Sigmoid colon (tissue), 7 donors: Measurements from ENCODE around the gene RNF180. TPM values are rescaled to one million over a fixed set of nuclear protein-coding genes. Genes with fewer than 3 reads are reported as not detected.
A peak's percentile ranks its signal among the peaks of the same experiment; 100 is the strongest.

Experiments
- DNase-seq: peaks from one replicate; pipeline ENCODE4 v3.0.0-alpha.2; 2019
- H3K27ac ChIP-seq, 4 donors: fragments of 200-600 bp; sonication (generic); one replicate each; pipeline ENCODE4 v1.5.1; 2016 to 2019; ENCODE audit warnings: mild to moderate bottlenecking in 1 of 4
- H3K27me3 ChIP-seq, 3 donors: fragments of 200-600 bp; sonication (generic); one replicate each; pipeline ENCODE4 v1.5.1; 2019; ENCODE audit warnings: mild to moderate bottlenecking in 1 of 3
- H3K36me3 ChIP-seq, 4 donors: fragments of 200-600 bp; sonication (generic); one replicate each; pipeline ENCODE4 v1.5.1; 2016 to 2019
- H3K4me1 ChIP-seq, 4 donors: fragments of 200-600 bp; sonication (generic); one replicate each; pipeline ENCODE4 v1.5.1; 2017 to 2019
- H3K4me3 ChIP-seq, 4 donors: fragments of 200-600 bp; sonication (generic); one replicate each; pipeline ENCODE4 v1.5.1; 2017 to 2019; ENCODE audit warnings: mild to moderate bottlenecking in 2 of 4, moderate library complexity in 1 of 4
- H3K9me3 ChIP-seq, 4 donors: fragments of 200-600 bp in 3 of 4; sonication (generic) in 3 of 4; one replicate each; pipeline versions ENCODE4 v1.5.1 to v1.6.1; 2013 to 2019
- EP300 ChIP-seq, 4 donors: sonication (generic); formaldehyde crosslinking; IDR thresholded peaks; one replicate each; pipeline ENCODE4 v1.6.1; 2017; ENCODE audit warnings: antibody characterized with exemption in 4 of 4
- POLR2A ChIP-seq, 2 donors: fragments of 450-650 bp; IDR thresholded peaks; one replicate each; pipeline ENCODE4 v1.6.1; 2016; ENCODE audit warnings: antibody characterized with exemption in 2 of 2, mild to moderate bottlenecking in 2 of 2, moderate library complexity in 2 of 2
- POLR2AphosphoS5 ChIP-seq, 4 donors: sonication (generic); formaldehyde crosslinking; IDR thresholded peaks; one replicate each; pipeline ENCODE4 v1.6.1; 2017; ENCODE audit warnings: antibody characterized with exemption in 4 of 4
- WGBS, 2 donors: extraction: QIAGEN DNeasy Blood & Tissue Kit; methylation state at CpG; one replicate each; pipeline ENCODE4 v1.1.7; 2013; 5-methylcytosine and 5-hydroxymethylcytosine counted together
- intact Hi-C: fragments of 100-400 bp; cut with DNase I; formaldehyde crosslinking; loops from one replicate; pipeline ENCODE4 v1.15.1; 2023
- polyA plus RNA-seq, 3 donors: library from polyadenylated mRNA; stranded (reverse); fragments of 200-250 nt; gene quantifications; one replicate each; pipeline ENCODE4 v1.2.3, GENCODE V29; 2013
- total RNA-seq, 4 donors: library from RNA; depleted of rRNA; stranded (reverse); fragments of >200 nt; gene quantifications; one replicate each; pipeline ENCODE4 v1.1.0, GENCODE V29; 2016
- TF ChIP-seq, protein P1 (sequence below), 4 experiments: fragments of 450-650 bp in 3 of 4; fragments of 200-600 bp in 1 of 4; IDR thresholded peaks; one replicate each; pipeline ENCODE4 v1.5.1; 2016 to 2019; ENCODE audit warnings: antibody characterized with exemption in 4 of 4, mild to moderate bottlenecking in 3 of 4, moderate library complexity in 2 of 4
- donor health status: healthy with polysubstance abuse.
- donor health status: Bipolar disorder and iron deficiency.
- donor health status: healthy.

RNF180 gene, protein sequence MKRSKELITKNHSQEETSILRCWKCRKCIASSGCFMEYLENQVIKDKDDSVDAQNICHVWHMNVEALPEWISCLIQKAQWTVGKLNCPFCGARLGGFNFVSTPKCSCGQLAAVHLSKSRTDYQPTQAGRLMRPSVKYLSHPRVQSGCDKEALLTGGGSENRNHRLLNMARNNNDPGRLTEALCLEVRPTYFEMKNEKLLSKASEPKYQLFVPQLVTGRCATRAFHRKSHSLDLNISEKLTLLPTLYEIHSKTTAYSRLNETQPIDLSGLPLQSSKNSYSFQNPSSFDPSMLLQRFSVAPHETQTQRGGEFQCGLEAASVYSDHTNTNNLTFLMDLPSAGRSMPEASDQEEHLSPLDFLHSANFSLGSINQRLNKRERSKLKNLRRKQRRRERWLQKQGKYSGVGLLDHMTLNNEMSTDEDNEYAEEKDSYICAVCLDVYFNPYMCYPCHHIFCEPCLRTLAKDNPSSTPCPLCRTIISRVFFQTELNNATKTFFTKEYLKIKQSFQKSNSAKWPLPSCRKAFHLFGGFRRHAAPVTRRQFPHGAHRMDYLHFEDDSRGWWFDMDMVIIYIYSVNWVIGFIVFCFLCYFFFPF
- total RNA-seq (10 to 100 TPM; 16.6 to 27.1 (median 21.5) TPM), polyA plus RNA-seq (1 to 10 TPM in 1 of 3 donors, under 1 TPM in 2; 0.23 to 1.2 (median 0.57) TPM)

DNA sequence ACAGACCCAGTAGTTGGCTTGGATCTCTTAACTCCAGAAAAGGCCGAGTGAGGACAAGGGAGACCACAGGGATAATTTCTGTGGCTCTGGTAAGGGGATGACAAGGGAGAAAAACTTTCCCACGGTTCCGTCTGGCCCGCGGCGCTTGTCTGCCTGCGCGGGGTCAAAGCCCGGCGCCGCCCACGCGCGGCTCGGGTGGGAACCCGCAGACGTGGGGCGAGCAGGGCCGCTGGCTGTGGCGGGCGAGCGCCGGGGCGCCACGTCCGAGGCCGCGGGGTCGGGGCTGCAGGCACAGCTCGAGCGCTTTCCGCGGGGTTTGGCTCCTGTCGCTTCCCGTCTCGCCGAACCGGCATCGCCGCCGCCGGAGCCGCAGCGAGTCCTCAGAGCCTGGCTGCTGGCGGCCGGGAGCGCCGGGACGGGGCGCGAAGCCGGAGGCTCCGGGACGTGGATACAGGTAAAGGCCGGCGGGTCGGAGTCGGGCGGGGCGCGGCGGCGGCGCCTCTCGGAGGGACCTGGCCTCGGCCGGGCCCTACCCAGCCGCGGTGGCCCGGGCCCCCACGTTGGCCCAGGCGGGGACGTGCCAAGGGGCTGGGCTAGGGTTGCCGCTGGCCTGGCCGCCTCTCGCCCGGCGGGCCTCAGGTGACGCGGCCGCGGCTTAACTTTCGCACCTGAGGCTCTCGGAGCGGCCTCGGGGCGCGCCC, at the start of gene RNF180:
Gene RNF180, plus strand, starts transcription at position 344 of the 701 bp plus-strand sequence. CDS start 34,965 bp downstream, outside the sequence.
- no peaks in the 10 kb centered on the region for H3K36me3 ChIP-seq
- intact Hi-C loops, result no loop called here
- peak; percentile 69 for DNase-seq
- no peaks in the 10 kb centered on the region for H3K9me3 ChIP-seq
- TF ChIP-seq POLR2A (IDR thresholded peaks at IDR 0.05), result no peak
- peak in 2 of 4 donors; percentile 34 to 46 for TF ChIP-seq POLR2AphosphoS5 (IDR thresholded peaks at IDR 0.05)
- no peaks in the 10 kb centered on the region for H3K27me3 ChIP-seq
- H3K27ac ChIP-seq, result peak within 1 kb of the TSS; percentile 75 to 81 (median 76)
- 2% methylated on average over 88 of the region's 88 CpGs for whole genome bisulfite sequencing, 2 donors
- peak within 1 kb of the TSS; percentile 58 to 93 (median 76) for H3K4me3 ChIP-seq
- H3K4me1 ChIP-seq, result peaks cover 0 to 23% (median 6%) of the 10 kb centered on the region in 4 donors

DNA sequence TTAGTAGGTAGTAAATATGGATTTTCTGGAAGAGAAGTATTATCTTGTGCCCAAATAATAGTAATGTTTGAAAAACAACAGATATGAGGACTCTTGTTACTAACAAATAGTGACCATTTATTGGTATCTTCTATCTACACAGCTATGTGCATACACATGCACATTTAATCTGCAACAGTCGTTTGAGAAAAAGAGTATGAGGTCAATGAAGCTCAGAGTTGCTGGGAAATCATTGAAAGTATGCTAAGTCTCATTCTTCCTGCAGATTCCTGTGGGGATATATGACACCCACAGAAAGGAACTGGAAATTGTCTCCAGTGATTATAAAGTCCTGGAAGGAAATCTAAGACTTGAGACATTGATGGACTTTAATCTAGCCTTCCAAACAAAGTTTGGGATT, 40.1 kb upstream of the RNF180 start:
- WGBS, 2 donors, result 20 to 49% methylated on average over 1 of the region's 1 CpG
- H3K9me3 ChIP-seq, result no peaks in the 10 kb centered on the region

DNA sequence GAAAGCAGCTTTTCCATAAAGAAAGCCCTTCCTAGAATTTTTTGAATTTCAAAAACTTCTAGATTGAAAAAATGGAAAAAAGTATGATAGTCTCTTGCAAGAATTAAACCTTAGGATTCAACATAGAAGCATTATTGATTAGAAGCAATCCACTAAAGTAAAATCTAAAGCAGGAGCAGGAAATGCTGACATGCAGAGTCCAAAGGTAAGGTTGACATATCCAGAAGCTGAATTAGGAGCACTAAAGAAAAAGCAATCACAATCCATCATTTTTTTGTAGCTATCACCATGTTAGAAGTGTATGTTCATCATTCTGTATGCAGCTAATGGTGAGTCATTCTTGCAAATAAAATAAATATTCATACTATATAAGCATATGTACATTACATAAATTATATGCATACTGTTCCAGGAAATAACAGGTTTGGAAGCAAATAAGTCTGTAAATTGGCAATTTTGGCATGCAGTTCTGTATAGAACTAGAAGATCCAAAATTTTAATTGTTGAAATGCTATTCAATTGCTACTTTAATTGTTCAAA, 39.4 kb upstream of the RNF180 start:
- intact Hi-C loops, result no loop called here
- TF ChIP-seq POLR2A (IDR thresholded peaks at IDR 0.05) (no peak), POLR2AphosphoS5 (IDR thresholded peaks at IDR 0.05) (no peak), EP300 (IDR thresholded peaks at IDR 0.05) (no peak)
- TF ChIP-seq, protein P1, sequence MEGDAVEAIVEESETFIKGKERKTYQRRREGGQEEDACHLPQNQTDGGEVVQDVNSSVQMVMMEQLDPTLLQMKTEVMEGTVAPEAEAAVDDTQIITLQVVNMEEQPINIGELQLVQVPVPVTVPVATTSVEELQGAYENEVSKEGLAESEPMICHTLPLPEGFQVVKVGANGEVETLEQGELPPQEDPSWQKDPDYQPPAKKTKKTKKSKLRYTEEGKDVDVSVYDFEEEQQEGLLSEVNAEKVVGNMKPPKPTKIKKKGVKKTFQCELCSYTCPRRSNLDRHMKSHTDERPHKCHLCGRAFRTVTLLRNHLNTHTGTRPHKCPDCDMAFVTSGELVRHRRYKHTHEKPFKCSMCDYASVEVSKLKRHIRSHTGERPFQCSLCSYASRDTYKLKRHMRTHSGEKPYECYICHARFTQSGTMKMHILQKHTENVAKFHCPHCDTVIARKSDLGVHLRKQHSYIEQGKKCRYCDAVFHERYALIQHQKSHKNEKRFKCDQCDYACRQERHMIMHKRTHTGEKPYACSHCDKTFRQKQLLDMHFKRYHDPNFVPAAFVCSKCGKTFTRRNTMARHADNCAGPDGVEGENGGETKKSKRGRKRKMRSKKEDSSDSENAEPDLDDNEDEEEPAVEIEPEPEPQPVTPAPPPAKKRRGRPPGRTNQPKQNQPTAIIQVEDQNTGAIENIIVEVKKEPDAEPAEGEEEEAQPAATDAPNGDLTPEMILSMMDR (IDR thresholded peaks at IDR 0.05), result no peak
- no peaks in the 10 kb centered on the region for H3K9me3 ChIP-seq
- H3K27ac ChIP-seq, result no peak overlapping the region
- no peak overlapping the region for H3K4me3 ChIP-seq
- no peak for DNase-seq
- no peaks in the 10 kb centered on the region for H3K36me3 ChIP-seq
- H3K4me1 ChIP-seq, result no peaks in the 10 kb centered on the region
- H3K27me3 ChIP-seq, result no peaks in the 10 kb centered on the region

More for the DNA sequence above, 40.1 kb upstream of the RNF180 start:
- H3K4me1 ChIP-seq, result no peaks in the 10 kb centered on the region
- H3K27me3 ChIP-seq, result no peaks in the 10 kb centered on the region
- TF ChIP-seq POLR2A (IDR thresholded peaks at IDR 0.05) (no peak), POLR2AphosphoS5 (IDR thresholded peaks at IDR 0.05) (no peak), EP300 (IDR thresholded peaks at IDR 0.05) (no peak)
- TF ChIP-seq, protein P1 (IDR thresholded peaks at IDR 0.05), result no peak
- DNase-seq, result no peak
- H3K4me3 ChIP-seq, result no peak overlapping the region
- H3K36me3 ChIP-seq, result no peaks in the 10 kb centered on the region
- H3K27ac ChIP-seq, result no peak overlapping the region
- intact Hi-C loops, result no loop called here

DNA sequence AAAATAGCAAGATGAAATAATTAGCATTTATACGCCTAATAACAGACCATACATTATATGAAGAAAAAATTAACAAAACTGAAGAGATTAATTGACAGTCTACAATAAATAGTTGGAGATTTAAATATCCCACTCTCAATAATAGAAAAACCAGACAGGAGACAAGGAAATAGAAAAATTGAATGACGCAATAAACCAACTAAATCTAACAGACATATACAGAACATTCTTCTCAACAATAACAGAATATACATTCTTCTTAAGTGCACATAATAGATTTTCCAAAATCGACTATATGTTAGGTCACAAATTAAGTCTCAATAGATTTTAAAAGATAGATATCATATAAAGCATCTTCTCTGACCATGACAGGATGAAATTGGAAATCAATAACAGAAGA, 25.6 kb upstream of the RNF180 start:
- Histone ChIP-seq H3K27me3 (no peaks in the 10 kb centered on the region), H3K36me3 (no peaks in the 10 kb centered on the region), H3K9me3 (no peaks in the 10 kb centered on the region), H3K4me3 (no peak overlapping the region), H3K27ac (no peak overlapping the region), H3K4me1 (peaks cover 0 to 17% (median 10%) of the 10 kb centered on the region in 4 donors)
- TF ChIP-seq EP300 (IDR thresholded peaks at IDR 0.05) (no peak), POLR2A (IDR thresholded peaks at IDR 0.05) (no peak), POLR2AphosphoS5 (IDR thresholded peaks at IDR 0.05) (no peak)
- TF ChIP-seq, protein P1 (IDR thresholded peaks at IDR 0.05), result no peak
- intact Hi-C loops, result no loop called here
- 71 to 85% methylated on average over 3 of the region's 3 CpGs for WGBS, 2 donors
- DNase-seq, result no peak
